CD4-positive, alpha-beta T cell treated with Interleukin-15 for 1 hour (primary cell): ENCODE results near the gene ARHGAP18.

Source experiments
- DNase-seq: peaks from one replicate; pipeline ENCODE4 v3.0.0-alpha.2; 2020

ARHGAP18 gene

GRCh38 chr6:129609635-129610034 is 100.3 kb downstream of the ARHGAP18 start:
- no peak for DNase-seq

- DNase-seq, result no peak
Measured at GRCh38 chr6:129608886-129609537, 101.0 kb downstream of the ARHGAP18 start.

- DNase-seq, result no peak
Measured at GRCh38 chr6:129607581-129608186, 102.3 kb downstream of the ARHGAP18 start.

GRCh38 chr6:129606664-129607063 is 103.3 kb downstream of the ARHGAP18 start:
- DNase-seq, result no peak

- DNase-seq, result no peak
Measured at GRCh38 chr6:129605967-129606366, 104.0 kb downstream of the ARHGAP18 start.

GRCh38 chr6:129605095-129605494 is 104.9 kb downstream of the ARHGAP18 start:
- DNase-seq, result no peak

GRCh38 chr6:129604321-129604720 is 105.7 kb downstream of the ARHGAP18 start:
- no peak for DNase-seq

- DNase-seq, result no peak
Measured at GRCh38 chr6:129603741-129604140, 106.2 kb downstream of the ARHGAP18 start.

GRCh38 chr6:129601323-129601722 is 108.7 kb downstream of the ARHGAP18 start:
- DNase-seq, result no peak

- no peak for DNase-seq
Measured at GRCh38 chr6:129599467-129599866, 110.5 kb downstream of the ARHGAP18 start.

- DNase-seq, result no peak
Measured at GRCh38 chr6:129598244-129599187, 111.5 kb downstream of the ARHGAP18 start.

GRCh38 chr6:129597023-129597713 is 112.8 kb downstream of the ARHGAP18 start:
- no peak for DNase-seq

GRCh38 chr6:129596522-129596921 is 113.5 kb downstream of the ARHGAP18 start:
- DNase-seq, result no peak

GRCh38 chr6:129593233-129593564 is 116.8 kb downstream of the ARHGAP18 start:
- DNase-seq, result no peak

GRCh38 chr6:129592516-129593232 is 117.3 kb downstream of the ARHGAP18 start:
- DNase-seq, result no peak

- no peak for DNase-seq
Measured at GRCh38 chr6:129590408-129591022, 119.5 kb downstream of the ARHGAP18 start.

GRCh38 chr6:129586815-129587214 is 123.2 kb downstream of the ARHGAP18 start:
- no peak for DNase-seq

GRCh38 chr6:129583866-129584265 is 126.1 kb downstream of the ARHGAP18 start:
- DNase-seq, result no peak

- DNase-seq, result no peak
Measured at GRCh38 chr6:129578315-129578714, 131.7 kb downstream of the ARHGAP18 start.

GRCh38 chr6:129577691-129578090 is 132.3 kb downstream of the ARHGAP18 start:
- no peak for DNase-seq

- no peak for DNase-seq
Measured at GRCh38 chr6:129576456-129576855, 133.5 kb downstream of the ARHGAP18 start.
